HepG2 (cell line): ENCODE results near the gene LMTK2. TPM values are rescaled to one million over a fixed set of nuclear protein-coding genes. Genes with fewer than 3 reads are reported as not detected.

ENCODE experiments used
- ATF5 ChIP-seq: sonication (generic); formaldehyde crosslinking; IDR thresholded peaks from 2 replicates; pipeline ENCODE4 v1.4.0; 2020; ENCODE audit warnings: mild to moderate bottlenecking, low read depth, missing genetic modification reagents
- CBX5 ChIP-seq: sonication (generic); formaldehyde crosslinking; IDR thresholded peaks from 2 replicates; pipeline ENCODE4 v1.4.0; 2020; ENCODE audit warnings: missing genetic modification reagents, borderline replicate concordance
- FOXK2 ChIP-seq: fragments of 450-650 bp; IDR thresholded peaks from 2 replicates; pipeline ENCODE4 v1.6.1; 2016
- GPN1 ChIP-seq: sonication (generic); formaldehyde crosslinking; IDR thresholded peaks from 2 replicates; pipeline ENCODE4 v1.5.1; 2020; ENCODE audit warnings: missing genetic modification reagents, borderline replicate concordance
- GTF2F1 ChIP-seq: fragments of 150-350 bp; IDR thresholded peaks from 2 replicates; pipeline ENCODE4 v1.6.1; 2014; ENCODE audit warnings: low read length
- IKZF5 ChIP-seq: IDR thresholded peaks from 2 replicates; pipeline ENCODE4 v1.6.1; 2018; ENCODE audit warnings: missing genetic modification reagents, mild to moderate bottlenecking, missing compliant biosample characterization
- MAX ChIP-seq: IDR thresholded peaks from 2 replicates; pipeline ENCODE4 v1.6.1; 2012; ENCODE audit warnings: inconsistent platforms
- MTF2 ChIP-seq: sonication (generic); formaldehyde crosslinking; IDR thresholded peaks from 2 replicates; pipeline ENCODE4 v1.5.0; 2020; ENCODE audit warnings: missing genetic modification reagents, borderline replicate concordance
- NAIF1 ChIP-seq: sonication (generic); formaldehyde crosslinking; IDR thresholded peaks from 2 replicates; pipeline ENCODE4 v1.5.0; 2020; ENCODE audit warnings: mild to moderate bottlenecking, missing genetic modification reagents, borderline replicate concordance
- STAG1 ChIP-seq: sonication (generic); formaldehyde crosslinking; IDR thresholded peaks from 2 replicates; pipeline ENCODE4 v1.4.0; 2020; ENCODE audit warnings: missing genetic modification reagents
- TARDBP ChIP-seq: sonication (generic); formaldehyde crosslinking; IDR thresholded peaks from 2 replicates; pipeline ENCODE4 v1.8.0; 2022; ENCODE audit warnings: mild to moderate bottlenecking, missing genetic modification reagents
- TFDP1 ChIP-seq: IDR thresholded peaks from 2 replicates; pipeline ENCODE4 v1.6.1; 2016; ENCODE audit warnings: missing compliant biosample characterization, missing genetic modification reagents, borderline replicate concordance
- THAP8 ChIP-seq: sonication (generic); formaldehyde crosslinking; IDR thresholded peaks from 2 replicates; pipeline ENCODE4 v1.5.1; 2020; ENCODE audit warnings: missing genetic modification reagents, mild to moderate bottlenecking, borderline replicate concordance
- TP53 ChIP-seq: sonication (generic); formaldehyde crosslinking; conservative IDR thresholded peaks from 2 replicates; pipeline ENCODE4 v1.4.0; 2020; ENCODE audit warnings: missing genetic modification reagents
- ZBTB7B ChIP-seq: sonication (generic); formaldehyde crosslinking; IDR thresholded peaks from 2 replicates; pipeline ENCODE4 v1.4.0; 2020; ENCODE audit warnings: missing genetic modification reagents
- ZEB1 ChIP-seq: IDR thresholded peaks from 2 replicates; pipeline ENCODE4 v1.6.1; 2012; ENCODE audit warnings: mild to moderate bottlenecking, low read depth, inconsistent platforms; ENCODE audit not compliant: insufficient replicate concordance
- ZMYM3 ChIP-seq: sonication (generic); formaldehyde crosslinking; IDR thresholded peaks from 2 replicates; pipeline ENCODE4 v1.5.1; 2020; ENCODE audit warnings: mild to moderate bottlenecking, missing genetic modification reagents
- ZNF501 ChIP-seq: sonication (generic); formaldehyde crosslinking; IDR thresholded peaks from 2 replicates; pipeline ENCODE4 v1.5.1; 2020; ENCODE audit warnings: mild to moderate bottlenecking, moderate library complexity, missing genetic modification reagents
- ZNF512B ChIP-seq: sonication (generic); formaldehyde crosslinking; IDR thresholded peaks from 2 replicates; pipeline ENCODE4 v1.5.1; 2020; ENCODE audit warnings: missing genetic modification reagents, mild to moderate bottlenecking, borderline replicate concordance
- ZNF543 ChIP-seq: sonication (generic); formaldehyde crosslinking; IDR thresholded peaks from 2 replicates; pipeline ENCODE4 v1.4.0; 2020; ENCODE audit warnings: mild to moderate bottlenecking, missing genetic modification reagents
- ZNF549 ChIP-seq: sonication (generic); formaldehyde crosslinking; IDR thresholded peaks from 2 replicates; pipeline ENCODE4 v1.5.0; 2020; ENCODE audit warnings: missing genetic modification reagents
- ZNF598 ChIP-seq: sonication (generic); formaldehyde crosslinking; IDR thresholded peaks from 2 replicates; pipeline ENCODE4 v1.5.1; 2020; ENCODE audit warnings: mild to moderate bottlenecking, missing genetic modification reagents, borderline replicate concordance
- ZNF720 ChIP-seq: sonication (generic); formaldehyde crosslinking; IDR thresholded peaks from 2 replicates; pipeline ENCODE4 v1.4.0; 2020; ENCODE audit warnings: missing genetic modification reagents
- ZNF766 ChIP-seq: sonication (generic); formaldehyde crosslinking; IDR thresholded peaks from 2 replicates; pipeline ENCODE4 v1.5.0; 2020; ENCODE audit warnings: missing genetic modification reagents, borderline replicate concordance
- ZNF878 ChIP-seq: sonication (generic); formaldehyde crosslinking; IDR thresholded peaks from 2 replicates; pipeline ENCODE4 v1.8.1; 2023; ENCODE audit warnings: mild to moderate bottlenecking, missing genetic modification reagents, moderate library complexity
- polyA plus RNA-seq, 8 experiments: library from polyadenylated mRNA; depleted of rRNA in 3 of 8; stranded (reverse) in 7 of 8; unstranded in 1 of 8; fragments of >200 nt; fragmentation: Illumina TruSeq in 4 of 8; extraction: Trizol in 4 of 8; gene quantifications; 2 replicates each; pipeline versions ENCODE4 v1.2.1 to v1.2.3, GENCODE V29; 2011 to 2016; ENCODE audit warnings: low read depth in 4 of 8, missing spikeins in 1 of 8, mixed read lengths in 1 of 8; ENCODE audit not compliant: insufficient read depth in 1 of 8
- total RNA-seq, 5 experiments: library from RNA; depleted of rRNA; stranded (reverse); fragments of >200 nt; fragmentation: Illumina TruSeq; extraction: Trizol; gene quantifications; 2 replicates each; pipeline ENCODE4 v1.2.3, GENCODE V29; 2016; ENCODE audit warnings: low read depth in 1 of 5

LMTK2 gene
- total and polyA plus RNA-seq, 2 of the 13 experiments (the other 11 are each of a cell fraction or from before 2014, with no cell fraction given), result 9.5 to 11.7 TPM

GRCh38 chr7:98133621-98134303 lies 27.1 kb downstream of the LMTK2 start (continued):
- TF ChIP-seq ZMYM3 (CRISPR knock-in tag) (no peak), GPN1 (CRISPR knock-in tag) (no peak), ZNF766 (no peak), MTF2 (CRISPR knock-in tag) (no peak), ZNF543 (CRISPR knock-in tag) (no peak), ZNF878 (no peak), THAP8 (CRISPR knock-in tag) (no peak), ZNF501 (no peak), IKZF5 (CRISPR knock-in tag) (0 out of 2 replicates have a peak, but pooled peaks have one; percentile 32), ZNF512B (CRISPR knock-in tag) (0 out of 2 replicates have a peak, but pooled peaks have one; percentile 35), ZNF720 (CRISPR knock-in tag) (no peak), NAIF1 (CRISPR knock-in tag) (no peak), TARDBP (CRISPR knock-in tag) (no peak), ZEB1 (no peak), MAX (0 out of 2 replicates have a peak, but pooled peaks have one; percentile 23), ZNF598 (no peak), TFDP1 (no peak), GTF2F1 (no peak), TP53 (no peak), FOXK2 (no peak), ZNF549 (CRISPR knock-in tag) (no peak), ZBTB7B (CRISPR knock-in tag) (no peak), CBX5 (CRISPR knock-in tag) (no peak), ATF5 (no peak), STAG1 (CRISPR knock-in tag) (no peak)
